Fibroblast of lung (primary cell): ENCODE results near the gene SLC17A2. TPM values are rescaled to one million over a fixed set of nuclear protein-coding genes. Genes with fewer than 3 reads are reported as not detected.

Experiments
- DNase-seq, 2 donors: peaks; one replicate each; pipeline versions ENCODE4 v3.0.0 to v3.0.0-alpha.2; 2010; ENCODE audit warnings: low read depth in 2 of 2
- H2AFZ ChIP-seq: 2 replicates; pipeline ENCODE4 v1.5.1; 2012; ENCODE audit warnings: low read length, control low read depth, inconsistent platforms
- H3K27ac ChIP-seq: 2 replicates; pipeline ENCODE4 v1.5.1; 2011; ENCODE audit warnings: low read length, control low read depth; ENCODE audit not compliant: insufficient read depth
- H3K27me3 ChIP-seq: 2 replicates; pipeline ENCODE4 v1.5.1; 2011; ENCODE audit warnings: mild to moderate bottlenecking, low read length; ENCODE audit not compliant: control insufficient read depth, insufficient read depth
- H3K36me3 ChIP-seq: 2 replicates; pipeline ENCODE4 v1.5.1; 2011; ENCODE audit warnings: low read length; ENCODE audit not compliant: control insufficient read depth, insufficient read depth
- H3K4me1 ChIP-seq: 2 replicates; pipeline ENCODE4 v1.5.1; 2011; ENCODE audit warnings: low read length; ENCODE audit not compliant: control insufficient read depth, insufficient read depth; ENCODE audit errors: extremely low read depth
- H3K4me2 ChIP-seq: 2 replicates; pipeline ENCODE4 v1.5.1; 2011; ENCODE audit warnings: low read length, control low read depth; ENCODE audit not compliant: insufficient read depth; ENCODE audit errors: extremely low read depth
- H3K4me3 ChIP-seq, 4 experiments: fragments of 200-600 bp in 1 of 4; sonication (generic) in 1 of 4; replicated peaks in 1 of 4; 2 replicates each; pipeline ENCODE4 v1.5.1; 2011 to 2016; ENCODE audit warnings: low read length in 4 of 4, low read depth in 3 of 4, mild to moderate bottlenecking in 3 of 4, control low read depth in 2 of 4, inconsistent platforms in 1 of 4, mixed read lengths in 1 of 4; ENCODE audit not compliant: insufficient read depth in 1 of 4; ENCODE audit errors: control extremely low read depth in 1 of 4
- H3K79me2 ChIP-seq: 2 replicates; pipeline ENCODE4 v1.5.1; 2012; ENCODE audit warnings: mild to moderate bottlenecking, low read length, inconsistent platforms; ENCODE audit not compliant: control insufficient read depth, insufficient read depth
- H3K9ac ChIP-seq: 2 replicates; pipeline ENCODE4 v1.5.1; 2011; ENCODE audit warnings: mild to moderate bottlenecking, low read length, control low read depth; ENCODE audit not compliant: insufficient read depth
- H3K9me3 ChIP-seq: 2 replicates; pipeline ENCODE4 v1.5.1; 2012; ENCODE audit warnings: low read depth, low read length; ENCODE audit not compliant: control insufficient read depth, insufficient read depth
- H4K20me1 ChIP-seq: 2 replicates; pipeline ENCODE4 v1.5.1; 2011; ENCODE audit warnings: low read length; ENCODE audit not compliant: control insufficient read depth, insufficient read depth; ENCODE audit errors: extremely low read depth
- EZH2 ChIP-seq: IDR thresholded peaks from 2 replicates; pipeline ENCODE4 v1.5.1; 2012; ENCODE audit warnings: low read length, control low read depth, mild to moderate bottlenecking; ENCODE audit errors: missing control alignments
- polyA plus RNA-seq, 2 donors: library from polyadenylated mRNA; depleted of rRNA in 1 of 2; stranded (reverse) in 1 of 2; unstranded in 1 of 2; fragments of >200 nt; gene quantifications; 2 replicates each; pipeline ENCODE4 v1.2.1, GENCODE V29; 2011 to 2012; ENCODE audit warnings: missing spikeins in 1 of 2
- total RNA-seq: library from RNA; depleted of rRNA; stranded (reverse); fragments of >200 nt; gene quantifications from 2 replicates; pipeline ENCODE4 v1.2.1, GENCODE V29; 2014
- TF ChIP-seq, protein P1 (sequence below), 2 donors: IDR thresholded peaks in 1 of 2; conservative IDR thresholded peaks in 1 of 2; 1 replicate in 1 of 2; 2 replicates in 1 of 2; pipeline ENCODE4 v1.5.1; 2011 to 2012; ENCODE audit warnings: low read length in 2 of 2, control low read depth in 1 of 2, inconsistent platforms in 1 of 2, low read depth in 1 of 2, mild to moderate bottlenecking in 1 of 2

Gene SLC17A2
- total and polyA plus RNA-seq, 2 donors (not counting 1 experiment from before 2014, with no cell fraction given): not detected

GRCh38 chr6:25868436-25869183 lies 61.9 kb downstream of the SLC17A2 start:
- no peak for DNase-seq
- Histone ChIP-seq H3K9ac (no peak overlapping the region), H3K36me3 (no peaks in the 10 kb centered on the region), H3K27ac (no peak overlapping the region), H3K9me3 (no peaks in the 10 kb centered on the region), H3K4me2 (no peak overlapping the region), H4K20me1 (no peaks in the 10 kb centered on the region), H3K4me1 (no peaks in the 10 kb centered on the region), H3K27me3 (no peaks in the 10 kb centered on the region), H3K79me2 (no peaks in the 10 kb centered on the region), H2AFZ (no peak overlapping the region), H3K4me3 (no peak overlapping the region)
- TF ChIP-seq, protein P1, sequence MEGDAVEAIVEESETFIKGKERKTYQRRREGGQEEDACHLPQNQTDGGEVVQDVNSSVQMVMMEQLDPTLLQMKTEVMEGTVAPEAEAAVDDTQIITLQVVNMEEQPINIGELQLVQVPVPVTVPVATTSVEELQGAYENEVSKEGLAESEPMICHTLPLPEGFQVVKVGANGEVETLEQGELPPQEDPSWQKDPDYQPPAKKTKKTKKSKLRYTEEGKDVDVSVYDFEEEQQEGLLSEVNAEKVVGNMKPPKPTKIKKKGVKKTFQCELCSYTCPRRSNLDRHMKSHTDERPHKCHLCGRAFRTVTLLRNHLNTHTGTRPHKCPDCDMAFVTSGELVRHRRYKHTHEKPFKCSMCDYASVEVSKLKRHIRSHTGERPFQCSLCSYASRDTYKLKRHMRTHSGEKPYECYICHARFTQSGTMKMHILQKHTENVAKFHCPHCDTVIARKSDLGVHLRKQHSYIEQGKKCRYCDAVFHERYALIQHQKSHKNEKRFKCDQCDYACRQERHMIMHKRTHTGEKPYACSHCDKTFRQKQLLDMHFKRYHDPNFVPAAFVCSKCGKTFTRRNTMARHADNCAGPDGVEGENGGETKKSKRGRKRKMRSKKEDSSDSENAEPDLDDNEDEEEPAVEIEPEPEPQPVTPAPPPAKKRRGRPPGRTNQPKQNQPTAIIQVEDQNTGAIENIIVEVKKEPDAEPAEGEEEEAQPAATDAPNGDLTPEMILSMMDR (conservative IDR thresholded peaks at IDR 0.05 in 1 of 2, IDR thresholded peaks at IDR 0.05 in 1 of 2; ENCODE audit: low read depth in 1 of 2, low read length in 2 of 2): no peak

GRCh38 chr6:25866011-25866410 lies 64.5 kb downstream of the SLC17A2 start:
- H3K4me1 ChIP-seq: no peaks in the 10 kb centered on the region
- no peaks in the 10 kb centered on the region for H4K20me1 ChIP-seq
- H3K9me3 ChIP-seq: no peaks in the 10 kb centered on the region
- no peaks in the 10 kb centered on the region for H3K36me3 ChIP-seq
- no peak overlapping the region for H3K9ac ChIP-seq
- H2AFZ ChIP-seq: no peak overlapping the region
- H3K4me2 ChIP-seq: no peak overlapping the region
- H3K4me3 ChIP-seq: no peak overlapping the region
- DNase-seq: no peak
- H3K27me3 ChIP-seq: no peaks in the 10 kb centered on the region
- TF ChIP-seq, protein P1 (conservative IDR thresholded peaks at IDR 0.05 in 1 of 2, IDR thresholded peaks at IDR 0.05 in 1 of 2; ENCODE audit: low read depth in 1 of 2, low read length in 2 of 2): no peak
- no peak for TF ChIP-seq EZH2
- no peak overlapping the region for H3K27ac ChIP-seq
- no peaks in the 10 kb centered on the region for H3K79me2 ChIP-seq

DNA sequence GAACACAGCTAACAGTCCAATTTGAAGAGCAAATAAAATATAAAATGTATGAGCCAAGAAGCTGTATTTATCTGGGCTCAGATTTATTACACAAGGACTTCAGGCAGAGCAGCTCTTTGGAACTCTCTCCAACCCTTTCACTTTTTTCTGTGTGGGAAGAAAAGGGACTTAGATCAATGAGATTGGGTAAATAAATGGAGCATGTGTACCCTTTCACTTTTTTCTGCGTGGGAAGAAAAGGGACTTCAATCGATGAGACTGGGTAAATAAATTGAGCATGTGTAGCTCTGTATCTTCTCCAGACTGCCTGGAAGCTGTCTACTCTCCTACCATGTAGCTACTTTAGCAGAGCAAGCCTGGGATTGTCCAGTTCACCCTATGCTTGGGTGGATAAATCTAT lies 67.1 kb downstream of the SLC17A2 start:
- no peaks in the 10 kb centered on the region for H3K36me3 ChIP-seq
- H3K79me2 ChIP-seq: no peaks in the 10 kb centered on the region
- TF ChIP-seq EZH2: no peak
- TF ChIP-seq, protein P1 (conservative IDR thresholded peaks at IDR 0.05 in 1 of 2, IDR thresholded peaks at IDR 0.05 in 1 of 2; ENCODE audit: low read depth in 1 of 2, low read length in 2 of 2): no peak
- H3K27ac ChIP-seq: no peak overlapping the region
- H3K27me3 ChIP-seq: no peaks in the 10 kb centered on the region
- H3K4me1 ChIP-seq: no peaks in the 10 kb centered on the region
- no peaks in the 10 kb centered on the region for H4K20me1 ChIP-seq
- H2AFZ ChIP-seq: no peak overlapping the region
- H3K4me3 ChIP-seq: no peak overlapping the region
- no peak for DNase-seq
- H3K9ac ChIP-seq: no peak overlapping the region
- H3K4me2 ChIP-seq: no peak overlapping the region
- H3K9me3 ChIP-seq: no peaks in the 10 kb centered on the region

Other genes with a start within 250 kb of the SLC17A2 start
- not detected in 2 replicates for gene SLC17A4, start 175.9 kb downstream of the SLC17A2 start, total RNA-seq
- not detected in 2 replicates for gene SLC17A4, start 175.9 kb downstream of the SLC17A2 start, polyA plus RNA-seq
- not detected in 2 replicates for gene SLC17A1, start 98.6 kb downstream of the SLC17A2 start, total RNA-seq
- not detected in 2 replicates for gene SLC17A1, start 98.6 kb downstream of the SLC17A2 start, polyA plus RNA-seq
- not detected in 2 replicates for gene SLC17A3, start 56.4 kb downstream of the SLC17A2 start, total RNA-seq
- 0.06 TPM in 1 of 2 replicates, not detected in the other for gene SLC17A3, start 56.4 kb downstream of the SLC17A2 start, polyA plus RNA-seq
- gene TRIM38, start 32.1 kb upstream of the SLC17A2 start, total RNA-seq: 14.4 and 14.5 TPM in 2 replicates
- 5.8 and 7.6 TPM in 2 replicates for gene TRIM38, start 32.1 kb upstream of the SLC17A2 start, polyA plus RNA-seq
- 6.4 and 18.3 TPM in 2 replicates for gene HFE, start 156.7 kb upstream of the SLC17A2 start, total RNA-seq
- gene HFE, start 156.7 kb upstream of the SLC17A2 start, polyA plus RNA-seq: 22.1 and 22.3 TPM in 2 replicates